ENCODE results near the gene ANKZF1. TPM values are rescaled to one million over a fixed set of nuclear protein-coding genes. Genes with fewer than 3 reads are reported as not detected.

Gene ANKZF1
- total RNA-seq, 2 experiments from 2014 or later = 89.4 to 105 TPM

GRCh38 chr2:219277703-219278654, 48.4 kb downstream of the ANKZF1 start:
- H3K9me3 Mint-ChIP-seq (ENCODE audit: low read depth) = no peaks in the 10 kb centered on the region
- H3K27ac Mint-ChIP-seq = peak overlapping the region; percentile 95
- H3K27me3 Mint-ChIP-seq = no peaks in the 10 kb centered on the region
- peak; percentile 9 for ATAC-seq
- CTCF ChIA-PET = interaction anchor here (0.6 to 14.8 kb wide), 28 partner anchors 8 to 380 kb away, joined by 3 to 260 read pairs (median 6); partner anchors contain the start of genes ABCB6, ANKZF1, ATG9A and DNPEP
- peak overlapping the region; percentile 94 for H3K4me3 Mint-ChIP-seq
- peak; percentile 81 for DNase-seq
- H3K4me1 Mint-ChIP-seq = peaks cover 32% of the 10 kb centered on the region
- H3K36me3 Mint-ChIP-seq = peaks cover 10% of the 10 kb centered on the region

- no peak for DNase-seq
- ATAC-seq = no peak
- Mint-ChIP-seq H3K4me1 (peaks cover 32% of the 10 kb centered on the region), H3K9me3 (ENCODE audit: low read depth) (no peaks in the 10 kb centered on the region), H3K27ac (peak overlapping the region; percentile 95), H3K4me3 (peak overlapping the region; percentile 94), H3K27me3 (no peaks in the 10 kb centered on the region), H3K36me3 (peaks cover 12% of the 10 kb centered on the region)
- CTCF ChIA-PET = interaction anchor here (0.6 to 14.8 kb wide), 31 partner anchors 10 to 381 kb away, joined by 3 to 260 read pairs (median 4); partner anchors contain the start of genes GLB1L, NHEJ1, STK16 and TUBA4A
Measured at GRCh38 chr2:219278655-219279150, 49.1 kb downstream of the ANKZF1 start.

- H3K36me3 Mint-ChIP-seq = peaks cover 12% of the 10 kb centered on the region
- H3K4me1 Mint-ChIP-seq = peaks cover 32% of the 10 kb centered on the region
- H3K27me3 Mint-ChIP-seq = no peaks in the 10 kb centered on the region
- peak within 1 kb of the TSS; percentile 96 for H3K27ac Mint-ChIP-seq
- no peaks in the 10 kb centered on the region for H3K9me3 Mint-ChIP-seq (ENCODE audit: low read depth)
- peak; percentile 90 for ATAC-seq
- CTCF ChIA-PET = interaction anchor here (0.6 to 14.8 kb wide), 28 partner anchors 10 to 381 kb away, joined by 3 to 260 read pairs (median 4); partner anchors contain the start of genes GLB1L, NHEJ1, STK16 and TUBA4A
- peak; percentile 99 for DNase-seq
- H3K4me3 Mint-ChIP-seq = peak within 1 kb of the TSS; percentile 94
Measured at GRCh38 chr2:219279151-219279915, 49.7 kb downstream of the ANKZF1 start, which contains the start of gene DNAJB2. TSS of gene DNAJB2 (plus strand) at chr2:219279366. CDS start at chr2:219279834, 468 bp downstream.

DNA sequence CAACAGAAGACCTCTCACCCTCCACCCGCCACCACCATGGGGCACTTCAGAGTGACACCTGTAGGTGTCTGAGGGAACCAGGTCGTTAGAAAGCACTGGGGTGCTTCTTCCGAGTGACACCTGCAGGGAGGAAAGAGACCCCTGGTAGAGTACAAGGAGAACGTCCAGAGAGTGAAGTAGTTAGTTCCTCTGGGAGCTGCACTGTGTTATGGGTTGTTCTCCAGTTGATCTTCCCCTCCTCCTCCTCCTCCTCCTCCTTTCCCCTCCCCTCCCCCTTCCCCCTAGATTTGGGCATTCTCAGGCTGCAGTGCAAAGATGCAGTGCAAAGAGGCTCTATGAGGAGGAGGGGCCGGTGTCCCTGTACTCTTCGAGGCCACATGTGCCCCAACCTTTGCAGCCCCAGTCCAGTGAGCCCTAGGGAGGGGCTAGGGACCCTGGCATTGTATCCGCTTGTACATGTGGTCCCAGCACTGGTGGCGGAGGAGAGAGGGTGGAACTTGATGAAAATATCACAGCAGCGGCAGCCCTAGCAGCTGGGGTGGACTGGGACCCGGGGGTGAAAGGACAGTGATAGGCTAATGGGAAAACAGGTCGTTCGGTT, 50.4 kb downstream of the ANKZF1 start:
- Mint-ChIP-seq H3K9me3 (ENCODE audit: low read depth) (no peaks in the 10 kb centered on the region), H3K36me3 (peaks cover 12% of the 10 kb centered on the region), H3K4me3 (peak overlapping the region; percentile 94), H3K27ac (peak overlapping the region; percentile 96), H3K4me1 (peaks cover 32% of the 10 kb centered on the region), H3K27me3 (no peaks in the 10 kb centered on the region)
- ATAC-seq = no peak
- CTCF ChIA-PET = interaction anchor here (1.0 to 14.8 kb wide), 12 partner anchors 11 to 300 kb away, joined by 3 to 260 read pairs (median 10); partner anchors contain the start of genes NHEJ1, TUBA4A, TUBA4B and ZFAND2B
- no peak for DNase-seq

- no peaks in the 10 kb centered on the region for H3K27me3 Mint-ChIP-seq
- ATAC-seq (no peak), DNase-seq (no peak)
- H3K4me3 Mint-ChIP-seq = peak overlapping the region; percentile 94
- no peaks in the 10 kb centered on the region for H3K9me3 Mint-ChIP-seq (ENCODE audit: low read depth)
- H3K27ac Mint-ChIP-seq = peak overlapping the region; percentile 96
- CTCF ChIA-PET = interaction anchor here (0.8 to 14.8 kb wide), 6 partner anchors 12 to 109 kb away, joined by 3 to 260 read pairs (median 10); partner anchors contain the start of genes ANKZF1, ATG9A, TUBA4A and TUBA4B
- peaks cover 32% of the 10 kb centered on the region for H3K4me1 Mint-ChIP-seq
- peaks cover 12% of the 10 kb centered on the region for H3K36me3 Mint-ChIP-seq
Measured at GRCh38 chr2:219280651-219281050, 51.0 kb downstream of the ANKZF1 start.

- CTCF ChIA-PET = interaction anchor here (0.8 to 14.8 kb wide), 3 partner anchors 11 to 127 kb away, joined by 3 to 260 read pairs (median 3); partner anchors contain the start of genes ANKZF1 and ATG9A
- no peaks in the 10 kb centered on the region for H3K27me3 Mint-ChIP-seq
- ATAC-seq = no peak
- H3K4me3 Mint-ChIP-seq = no peak overlapping the region
- peaks cover 12% of the 10 kb centered on the region for H3K36me3 Mint-ChIP-seq
- H3K4me1 Mint-ChIP-seq = peaks cover 32% of the 10 kb centered on the region
- peak overlapping the region; percentile 33 for H3K27ac Mint-ChIP-seq
- no peaks in the 10 kb centered on the region for H3K9me3 Mint-ChIP-seq (ENCODE audit: low read depth)
- no peak for DNase-seq
Measured at GRCh38 chr2:219281588-219281987, 52.0 kb downstream of the ANKZF1 start.

- Mint-ChIP-seq H3K4me1 (peaks cover 29% of the 10 kb centered on the region), H3K4me3 (no peak overlapping the region), H3K36me3 (peaks cover 12% of the 10 kb centered on the region), H3K27ac (no peak overlapping the region), H3K9me3 (ENCODE audit: low read depth) (no peaks in the 10 kb centered on the region), H3K27me3 (no peaks in the 10 kb centered on the region)
- DNase-seq (no peak), ATAC-seq (no peak)
- CTCF ChIA-PET = interaction anchor here (0.6 to 14.8 kb wide), 3 partner anchors 10 to 128 kb away, joined by 3 to 260 read pairs (median 3); no protein-coding TSS in a partner anchor
Measured at GRCh38 chr2:219282375-219282774, 52.8 kb downstream of the ANKZF1 start.

GRCh38 chr2:219282943-219283581, 53.5 kb downstream of the ANKZF1 start:
- H3K36me3 Mint-ChIP-seq = peaks cover 12% of the 10 kb centered on the region
- no peak overlapping the region for H3K4me3 Mint-ChIP-seq
- no peaks in the 10 kb centered on the region for H3K27me3 Mint-ChIP-seq
- H3K27ac Mint-ChIP-seq = peak overlapping the region; percentile 3
- peaks cover 23% of the 10 kb centered on the region for H3K4me1 Mint-ChIP-seq
- ATAC-seq (no peak), DNase-seq (no peak)
- CTCF ChIA-PET = interaction anchor here (1.5 to 14.8 kb wide), 2 partner anchors 9 to 128 kb away, joined by 3 to 260 read pairs; no protein-coding TSS in a partner anchor
- no peaks in the 10 kb centered on the region for H3K9me3 Mint-ChIP-seq (ENCODE audit: low read depth)

GRCh38 chr2:219284501-219285372, 55.1 kb downstream of the ANKZF1 start:
- CTCF ChIA-PET = interaction anchor here (2.4 to 14.8 kb wide), 2 partner anchors 8 to 125 kb away, joined by 5 to 260 read pairs; no protein-coding TSS in a partner anchor
- no peaks in the 10 kb centered on the region for H3K27me3 Mint-ChIP-seq
- H3K27ac Mint-ChIP-seq = no peak overlapping the region

DNA sequence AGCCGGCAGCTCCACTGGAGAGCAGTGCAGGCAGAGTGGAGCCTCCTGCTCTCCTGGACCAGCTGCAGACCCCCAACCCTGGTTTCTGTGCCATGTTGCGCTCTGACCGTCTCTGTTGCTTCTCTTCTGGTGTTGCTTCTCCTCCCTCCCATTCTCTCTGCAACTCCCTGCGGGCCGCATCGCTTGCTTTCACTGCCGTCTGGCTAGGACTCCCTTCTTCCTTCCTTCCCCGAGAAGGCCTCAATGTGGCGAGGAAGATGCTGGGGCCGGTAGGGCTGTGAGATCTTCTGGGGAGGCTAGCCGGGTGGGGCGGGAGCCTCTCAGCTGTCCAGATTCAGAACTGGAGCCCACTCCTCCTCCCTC, 55.7 kb downstream of the ANKZF1 start:
- ATAC-seq (no peak), DNase-seq (no peak)
- Mint-ChIP-seq H3K9me3 (ENCODE audit: low read depth) (no peaks in the 10 kb centered on the region), H3K27me3 (no peaks in the 10 kb centered on the region), H3K27ac (no peak overlapping the region), H3K36me3 (peaks cover 8% of the 10 kb centered on the region), H3K4me1 (peaks cover 7% of the 10 kb centered on the region), H3K4me3 (no peak overlapping the region)
- CTCF ChIA-PET = interaction anchor here (0.6 to 14.8 kb wide), 4 partner anchors 7 to 126 kb away, joined by 3 to 260 read pairs (median 5); no protein-coding TSS in a partner anchor

More at GRCh38 chr2:219284501-219285372, 55.1 kb downstream of the ANKZF1 start:
- ATAC-seq = no peak
- no peak for DNase-seq
- peaks cover 13% of the 10 kb centered on the region for H3K4me1 Mint-ChIP-seq
- no peaks in the 10 kb centered on the region for H3K9me3 Mint-ChIP-seq (ENCODE audit: low read depth)
- peaks cover 10% of the 10 kb centered on the region for H3K36me3 Mint-ChIP-seq
- H3K4me3 Mint-ChIP-seq = no peak overlapping the region

DNA sequence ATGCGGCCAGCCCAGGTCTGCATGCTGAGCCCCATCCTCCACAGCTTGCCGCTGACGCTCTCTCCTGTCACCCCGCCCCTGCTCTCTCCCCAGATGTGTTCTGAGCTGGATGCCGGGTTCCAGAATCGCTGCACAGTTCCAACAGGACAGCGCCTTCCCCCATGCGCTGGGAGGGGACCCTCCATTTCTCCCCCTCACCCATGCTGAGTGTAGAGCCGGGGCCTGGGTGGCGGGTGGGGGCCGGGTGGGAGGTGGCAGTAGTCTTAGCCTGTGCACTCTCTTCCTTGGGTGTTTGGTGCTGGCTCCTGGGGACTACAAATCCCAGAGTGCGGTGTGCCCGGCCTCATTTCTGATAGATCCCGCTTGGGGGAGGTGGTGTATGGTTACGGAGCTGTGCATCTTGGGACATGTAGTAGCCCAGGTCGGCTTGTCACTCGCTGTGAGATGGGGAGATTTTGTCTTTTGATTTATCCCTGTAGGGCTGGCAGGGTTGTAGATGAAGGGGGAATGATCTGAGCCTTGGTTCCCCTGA, 56.4 kb downstream of the ANKZF1 start:
- Mint-ChIP-seq H3K27me3 (no peaks in the 10 kb centered on the region), H3K27ac (no peak overlapping the region), H3K4me1 (peaks cover 5% of the 10 kb centered on the region), H3K36me3 (peaks cover 8% of the 10 kb centered on the region), H3K9me3 (ENCODE audit: low read depth) (no peaks in the 10 kb centered on the region), H3K4me3 (no peak overlapping the region)
- DNase-seq (no peak), ATAC-seq (no peak)
- CTCF ChIA-PET = interaction anchor here (0.6 to 14.8 kb wide), 5 partner anchors 6 to 127 kb away, joined by 3 to 260 read pairs (median 5); no protein-coding TSS in a partner anchor
